ENCODE measurements around the gene TESK2. TPM values are rescaled to one million over a fixed set of nuclear protein-coding genes. Genes with fewer than 3 reads are reported as not detected.

Gene TESK2, protein sequence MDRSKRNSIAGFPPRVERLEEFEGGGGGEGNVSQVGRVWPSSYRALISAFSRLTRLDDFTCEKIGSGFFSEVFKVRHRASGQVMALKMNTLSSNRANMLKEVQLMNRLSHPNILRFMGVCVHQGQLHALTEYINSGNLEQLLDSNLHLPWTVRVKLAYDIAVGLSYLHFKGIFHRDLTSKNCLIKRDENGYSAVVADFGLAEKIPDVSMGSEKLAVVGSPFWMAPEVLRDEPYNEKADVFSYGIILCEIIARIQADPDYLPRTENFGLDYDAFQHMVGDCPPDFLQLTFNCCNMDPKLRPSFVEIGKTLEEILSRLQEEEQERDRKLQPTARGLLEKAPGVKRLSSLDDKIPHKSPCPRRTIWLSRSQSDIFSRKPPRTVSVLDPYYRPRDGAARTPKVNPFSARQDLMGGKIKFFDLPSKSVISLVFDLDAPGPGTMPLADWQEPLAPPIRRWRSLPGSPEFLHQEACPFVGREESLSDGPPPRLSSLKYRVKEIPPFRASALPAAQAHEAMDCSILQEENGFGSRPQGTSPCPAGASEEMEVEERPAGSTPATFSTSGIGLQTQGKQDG
- total RNA-seq, result 0.60 and 0.89 TPM in 2 replicates

GRCh38 chr1:45490626-45491486 lies at the start of gene TESK2:
TSS of gene TESK2 (minus strand) at chr1:45491163. CDS start at chr1:45457785, 33,378 bp downstream.

DNA sequence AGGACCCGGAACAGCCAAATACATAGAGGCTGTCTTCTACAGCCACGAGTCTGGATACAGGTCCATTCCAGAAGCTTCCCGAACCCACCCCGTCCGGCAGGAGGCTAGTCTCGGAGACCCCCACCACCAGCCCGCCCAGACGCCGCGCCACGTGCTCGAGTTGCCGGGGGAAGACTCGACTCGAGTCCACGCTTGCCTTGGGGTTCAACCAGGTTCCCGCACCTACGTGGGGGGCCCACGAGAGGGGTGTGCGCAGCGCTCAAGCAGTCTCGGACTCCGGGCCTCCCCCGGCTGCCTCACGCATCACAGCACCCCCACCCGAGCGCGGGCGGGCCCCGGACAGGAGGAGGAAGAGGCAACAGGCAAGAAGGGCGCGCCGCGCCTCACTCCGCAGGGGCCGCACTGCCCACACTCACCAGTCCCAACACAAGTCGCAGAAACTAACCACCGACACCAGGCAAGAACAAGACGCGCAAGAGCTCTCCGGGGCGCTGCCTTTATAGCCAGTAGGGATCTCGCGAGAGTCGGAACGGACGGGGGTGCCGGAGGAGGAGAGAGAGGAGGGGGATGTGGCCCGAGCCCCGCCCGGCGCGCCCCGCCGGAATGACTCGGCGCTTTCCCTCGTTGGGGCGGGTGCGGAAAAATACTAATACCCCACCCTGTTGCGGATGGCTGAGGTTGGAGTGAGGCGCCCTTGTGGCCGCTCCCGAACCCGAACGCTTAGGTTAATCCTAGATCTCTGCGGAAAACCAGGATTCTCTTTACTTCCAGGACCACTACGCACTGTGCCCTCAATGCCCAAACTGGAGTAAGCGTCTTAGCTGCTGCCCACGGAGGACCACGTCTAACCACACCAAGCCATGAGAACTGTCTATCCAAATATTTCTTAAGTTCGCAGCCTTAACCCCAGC lies 30.7 kb upstream of the TESK2 start, which contains the start of gene PRDX1:
Gene PRDX1, minus strand, starts transcription at position 472 of the 911 bp plus-strand sequence. CDS start 2,841 bp downstream, outside the sequence.

GRCh38 chr1:45339789-45340558 lies 151.0 kb downstream of the TESK2 start, which contains the start of the genes MUTYH and TOE1:
TSS of gene MUTYH (minus strand) at chr1:45340440. CDS start at chr1:45334505, 5,935 bp downstream.
TSS of gene TOE1 (plus strand) at chr1:45340170. CDS start at chr1:45340253, 83 bp downstream.

GRCh38 chr1:45326627-45327623 lies 164.0 kb downstream of the TESK2 start, which contains the start of gene HPDL:
TSS of gene HPDL (plus strand) at chr1:45326895. CDS start at chr1:45327149, 254 bp downstream.

Other genes with a start within 250 kb of the TESK2 start
- 0.59 and 1.4 TPM in 2 replicates for gene HPDL, start 164.3 kb downstream of the TESK2 start, total RNA-seq
- 7.4 and 11.1 TPM in 2 replicates for gene TOE1, start 151.0 kb downstream of the TESK2 start, total RNA-seq
- 12.5 and 14.2 TPM in 2 replicates for gene MUTYH, start 150.7 kb downstream of the TESK2 start, total RNA-seq
- 0.28 and 0.30 TPM in 2 replicates for gene CCDC163, start 8.9 kb upstream of the TESK2 start, total RNA-seq
- 1.5 and 1.9 TPM in 2 replicates for gene MMACHC, start 9.1 kb upstream of the TESK2 start, total RNA-seq
- gene PRDX1, start 30.7 kb upstream of the TESK2 start, total RNA-seq, result 498 and 520 TPM in 2 replicates
- gene AKR1A1, start 59.7 kb upstream of the TESK2 start, total RNA-seq, result 103 and 145 TPM in 2 replicates
- gene NASP, start 92.9 kb upstream of the TESK2 start, total RNA-seq, result 27.0 and 38.8 TPM in 2 replicates
- 0.30 and 0.78 TPM in 2 replicates for gene CCDC17, start 132.9 kb upstream of the TESK2 start, total RNA-seq
- gene GPBP1L1, start 195.4 kb upstream of the TESK2 start, total RNA-seq, result 84.0 and 106 TPM in 2 replicates
- gene TMEM69, start 197.0 kb upstream of the TESK2 start, total RNA-seq, result 7.7 and 11.8 TPM in 2 replicates